Heart left ventricle (tissue), 16 donors: ENCODE results near the gene CFAP99. TPM values are rescaled to one million over a fixed set of nuclear protein-coding genes. Genes with fewer than 3 reads are reported as not detected.

Source experiments
- ATAC-seq, 4 donors: fragments of 200-7000 bp; cut with Tn5 transposase; one replicate each; pipeline ENCODE4 v1.9.1; 2020 to 2022; ENCODE audit warnings: moderate library complexity in 4 of 4, mild to moderate bottlenecking in 3 of 4, moderate number of reproducible peaks in 1 of 4
- DNase-seq, 5 donors: peaks; one replicate each; pipeline ENCODE4 v3.0.0-alpha.2; 2020
- H3K27ac ChIP-seq, 12 donors: fragments of 200-600 bp; sonication (generic) in 4 of 12; one replicate each; pipeline versions ENCODE4 v1.5.0 to v1.8.0; 2016 to 2022; ENCODE audit warnings: mild to moderate bottlenecking in 2 of 12
- H3K27me3 ChIP-seq, 9 donors: fragments of 200-600 bp; sonication (generic) in 2 of 9; one replicate each; pipeline versions ENCODE4 v1.5.1 to v1.8.0; 2016 to 2022; ENCODE audit warnings: mild to moderate bottlenecking in 3 of 9
- H3K36me3 ChIP-seq, 9 donors: fragments of 200-600 bp; sonication (generic) in 2 of 9; one replicate each; pipeline versions ENCODE4 v1.5.0 to v1.8.0; 2018 to 2022; ENCODE audit warnings: mild to moderate bottlenecking in 2 of 9
- H3K4me1 ChIP-seq, 12 donors: fragments of 200-600 bp; sonication (generic) in 4 of 12; one replicate each; pipeline versions ENCODE4 v1.5.0 to v1.8.0; 2016 to 2022; ENCODE audit warnings: mild to moderate bottlenecking in 3 of 12
- H3K4me3 ChIP-seq, 12 donors: fragments of 200-600 bp; sonication (generic) in 4 of 12; one replicate each; pipeline versions ENCODE4 v1.5.0 to v1.8.0; 2017 to 2022; ENCODE audit warnings: mild to moderate bottlenecking in 9 of 12, moderate library complexity in 4 of 12
- H3K9me3 ChIP-seq, 12 donors: fragments of 200-600 bp; sonication (generic) in 4 of 12; one replicate each; pipeline versions ENCODE4 v1.5.0 to v1.8.0; 2016 to 2022; ENCODE audit warnings: mild to moderate bottlenecking in 1 of 12
- CTCF ChIP-seq, 12 donors: fragments of 200-600 bp; sonication (generic) in 4 of 12; IDR thresholded peaks; one replicate each; pipeline versions ENCODE4 v1.5.0 to v1.8.0; 2018 to 2022; ENCODE audit warnings: antibody characterized with exemption in 12 of 12, mild to moderate bottlenecking in 5 of 12
- POLR2A ChIP-seq, 2 donors: fragments of 450-650 bp; IDR thresholded peaks; one replicate each; pipeline ENCODE4 v1.6.1; 2017; ENCODE audit warnings: antibody characterized with exemption in 2 of 2, mild to moderate bottlenecking in 2 of 2, moderate library complexity in 2 of 2
- WGBS, 4 donors: extraction: QIAGEN DNeasy Blood & Tissue Kit in 2 of 4; methylation state at CpG; one replicate each; pipeline versions ENCODE4 v1.1.5 to v1.1.7; 2013 to 2018; 5-methylcytosine and 5-hydroxymethylcytosine counted together
- intact Hi-C, 10 donors: fragments of 100-400 bp; cut with DNase I; formaldehyde crosslinking; loops; one replicate each; pipeline versions ENCODE4 v1.11.1 to v1.14.2; 2022
- polyA plus RNA-seq, 2 donors: library from polyadenylated mRNA; stranded (reverse); fragments of 200-250 nt; gene quantifications; one replicate each; pipeline ENCODE4 v1.2.3, GENCODE V29; 2013
- total RNA-seq, 9 donors: library from RNA; depleted of rRNA in 2 of 9; stranded (reverse); fragments of >200 nt in 2 of 9; fragmentation: NEBNext Ultra II Directional in 3 of 9; extraction: Animal tissue kit (Norgen Biotek cat#: 25700) in 3 of 9; gene quantifications; one replicate each; pipeline versions ENCODE4 v1.1.0 to v1.2.4, GENCODE V29; 2016 to 2023
- donor health status: ischemic (EF 13 %, LVEDD 7.1; RV severe dilation, severe dysfunction).
- donor health status: healthy with polysubstance abuse.
- donor health status: DM: no; HTN: yes; CAD: no.
- donor health status: DM: no; HTN: no; CAD: no.
- donor health status: ischemic (EF 25% LVEDD 6.9; RV normal size, moderate dysfunction).
- donor health status: ischemic (EF 25% LVEDD 5.7; RV mildly dilated, moderate dysfunction).
- donor health status: healthy.
- donor health status: DM: yes; HTN: yes; CAD: no.
- donor health status: ischemic (EF 35%, LVEDD 5.7; RV mildly dilated, moderate dysfunction).
- donor health status: nonischemic (EF 11% LVEDD 7.7; RV severe dilation, severe dysfunction).
- donor health status: DM: yes; HTN: yes; CAD: no.
- donor health status: PGD.
- donor health status: ischemic (EF 29% LVEDD 5.4; RV normal size, mild dysfunction).
- donor health status: nonischemic (EF 23%, LVEDD 6.1; RV moderate dilation, normal function).

The CFAP99 gene
- total and polyA plus RNA-seq, 11 donors = not detected

DNA sequence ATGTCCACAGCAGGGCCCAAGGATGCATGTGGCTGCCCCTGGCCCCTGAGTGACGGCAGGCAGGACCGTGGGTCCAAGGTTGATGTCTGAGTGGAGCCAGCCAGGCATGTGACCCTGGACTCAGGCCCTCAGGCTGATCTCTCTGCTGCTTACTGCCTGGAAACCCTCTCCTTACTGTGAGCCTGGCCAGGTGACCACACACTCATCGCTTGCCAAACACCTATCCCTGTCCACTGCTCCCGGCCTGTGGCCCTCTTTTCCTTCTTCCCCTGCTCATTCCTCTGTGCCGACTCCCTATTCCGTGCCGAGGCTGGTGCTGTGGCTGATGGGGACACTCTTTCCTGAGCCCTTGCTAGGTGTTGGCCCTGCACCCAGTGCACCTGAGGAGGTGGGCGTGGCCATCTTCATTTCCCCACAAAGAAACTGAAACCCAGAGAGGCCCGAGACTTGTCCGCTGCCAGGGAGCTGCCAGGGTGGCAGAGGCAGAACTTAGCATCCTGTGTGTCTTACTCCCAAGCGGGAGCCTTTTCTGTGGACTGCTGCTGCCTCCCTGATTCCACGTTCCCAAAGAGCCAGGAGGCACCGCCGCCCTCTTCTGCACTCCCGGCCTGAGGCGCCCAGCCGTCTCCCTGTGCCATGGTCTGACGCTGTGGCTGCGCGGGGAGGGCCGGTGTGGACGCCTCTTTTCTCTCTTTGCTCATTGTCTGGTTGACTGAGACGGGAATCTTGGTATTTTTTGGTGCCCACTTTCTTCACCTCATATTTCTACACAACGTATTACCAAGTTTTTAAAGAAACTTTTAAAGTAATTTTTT, 38.9 kb downstream of the CFAP99 start:
- no peak for ATAC-seq
- no peak for DNase-seq
- peaks cover 0 to 12% (median 0%) of the 10 kb centered on the region in 9 donors for H3K27me3 ChIP-seq
- H3K4me1 ChIP-seq = peaks cover 0 to 9% (median 5%) of the 10 kb centered on the region in 12 donors
- H3K36me3 ChIP-seq = no peaks in the 10 kb centered on the region
- intact Hi-C loops = no loop called here
- no peak overlapping the region for H3K4me3 ChIP-seq
- WGBS, 4 donors = 83 to 86% (median 84%) methylated on average over 24 of the region's 24 CpGs
- H3K27ac ChIP-seq = no peak overlapping the region
- no peaks in the 10 kb centered on the region for H3K9me3 ChIP-seq
- TF ChIP-seq POLR2A (IDR thresholded peaks at IDR 0.05) (no peak), CTCF (IDR thresholded peaks at IDR 0.05) (no peak)

DNA sequence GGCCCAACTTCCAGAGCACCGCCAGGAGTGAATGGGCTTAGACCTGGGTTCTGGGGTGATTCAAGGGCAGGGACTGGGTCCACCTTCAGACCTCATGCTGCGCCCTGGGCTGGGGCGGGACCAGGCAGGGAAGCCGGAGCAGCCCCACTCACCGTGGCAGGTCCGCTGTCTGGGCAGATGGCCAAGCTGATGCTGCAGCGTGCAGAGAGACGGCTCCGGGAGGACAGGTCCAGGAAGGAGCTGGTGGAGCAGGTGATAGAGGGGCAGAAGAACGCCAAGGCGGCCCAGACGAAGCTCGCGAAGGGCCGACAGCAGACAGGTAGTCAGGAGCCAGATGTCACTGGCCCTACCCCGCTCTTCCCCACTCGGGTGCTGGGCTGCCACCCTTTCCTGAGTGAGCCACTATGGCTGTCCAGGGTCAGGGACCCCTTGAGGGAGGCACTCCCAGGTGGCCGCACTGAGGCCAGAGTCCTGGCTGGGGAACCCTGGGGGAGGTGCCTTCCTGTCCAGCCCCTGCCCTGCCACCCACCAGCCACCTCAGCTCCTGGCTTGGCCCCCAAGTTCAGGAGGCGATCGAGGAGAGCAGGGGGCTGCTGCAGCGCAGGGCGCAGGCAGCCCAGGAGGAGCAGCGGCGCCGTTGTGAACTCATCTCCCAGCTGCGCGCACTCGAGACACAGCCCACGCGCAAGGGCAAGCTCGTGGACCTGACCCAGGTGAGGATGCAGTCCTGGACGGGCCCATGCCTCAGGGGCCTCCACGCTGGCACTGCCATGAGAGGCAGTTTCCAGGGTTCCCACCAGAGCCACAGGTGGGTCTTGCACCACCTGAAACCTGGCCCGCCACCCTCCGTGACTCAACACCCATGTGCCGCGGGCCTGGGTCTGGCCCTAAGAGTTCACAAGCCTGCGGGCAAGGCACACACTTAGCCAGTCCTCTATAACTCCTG, 40.1 kb downstream of the CFAP99 start:
- Histone ChIP-seq H3K4me3 (no peak overlapping the region), H3K27ac (no peak overlapping the region), H3K4me1 (peaks cover 0 to 15% (median 8%) of the 10 kb centered on the region in 12 donors), H3K36me3 (no peaks in the 10 kb centered on the region), H3K27me3 (peaks cover 0 to 12% (median 0%) of the 10 kb centered on the region in 9 donors), H3K9me3 (no peaks in the 10 kb centered on the region)
- intact Hi-C loops = no loop called here
- TF ChIP-seq CTCF (IDR thresholded peaks at IDR 0.05) (no peak), POLR2A (IDR thresholded peaks at IDR 0.05) (no peak)
- no peak for DNase-seq
- no peak for ATAC-seq
- WGBS, 4 donors = 75 to 83% (median 82%) methylated on average over 36 to 38 of the region's 38 CpGs

DNA sequence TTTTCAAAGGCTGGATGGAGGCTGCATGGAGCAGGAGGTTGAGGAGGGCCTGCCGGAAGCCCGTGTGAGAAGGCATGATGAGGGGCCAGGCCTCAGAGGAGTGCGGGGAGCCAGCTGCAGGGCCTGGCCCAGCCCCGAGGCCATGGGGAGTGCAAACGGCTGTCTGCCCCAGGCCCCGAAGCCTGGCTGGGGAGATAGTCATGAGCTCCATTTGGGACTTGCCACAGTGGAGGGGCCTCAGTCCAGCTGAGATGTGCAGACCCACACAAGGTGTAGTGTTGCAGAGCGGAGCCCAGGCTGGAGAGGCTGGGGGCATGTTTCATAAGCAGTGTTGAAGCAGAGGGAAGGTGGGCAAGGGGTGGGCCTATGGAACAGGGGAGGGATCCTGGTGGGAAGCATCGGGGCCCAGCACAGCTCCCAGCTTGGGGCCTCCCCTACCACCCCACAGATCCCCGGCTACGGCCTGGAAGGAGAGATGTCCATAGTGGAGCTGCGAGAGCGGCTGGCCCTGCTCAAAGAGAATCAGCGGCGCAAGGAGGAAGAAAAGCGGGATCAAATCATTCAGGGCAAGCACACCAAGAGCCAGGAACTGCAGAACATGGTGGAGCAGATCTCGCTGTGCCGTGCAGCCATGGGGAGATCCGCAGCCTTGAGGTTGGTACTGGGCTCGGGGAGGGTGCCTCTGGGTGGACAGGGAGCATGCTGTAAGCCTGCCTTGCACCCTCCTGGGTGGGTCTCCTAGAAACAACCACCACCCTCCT, 41.0 kb downstream of the CFAP99 start:
- H3K36me3 ChIP-seq = no peaks in the 10 kb centered on the region
- peaks cover 0 to 15% (median 8%) of the 10 kb centered on the region in 12 donors for H3K4me1 ChIP-seq
- TF ChIP-seq POLR2A (IDR thresholded peaks at IDR 0.05) = no peak
- TF ChIP-seq CTCF (IDR thresholded peaks at IDR 0.05) = no peak
- H3K9me3 ChIP-seq = no peaks in the 10 kb centered on the region
- 90 to 94% (median 93%) methylated on average over 18 to 19 of the region's 19 CpGs for WGBS, 4 donors
- ATAC-seq (no peak), DNase-seq (no peak)
- peaks cover 0 to 12% (median 0%) of the 10 kb centered on the region in 9 donors for H3K27me3 ChIP-seq
- no peak overlapping the region for H3K4me3 ChIP-seq
- H3K27ac ChIP-seq = no peak overlapping the region
- intact Hi-C loops = loop anchor here in 9 of 10 donors (5.0 to 10.0 kb wide), 7 partner anchors 75 to 242 kb away; partner anchors contain the start of genes FAM193A (in 3 of the 9), HAUS3 (in 1 of the 9) and POLN (in 1 of the 9)
